HepG2 (cell line): ENCODE measurements around the gene PLIN5.

Source experiments
- CC2D1A ChIP-seq: sonication (generic); formaldehyde crosslinking; IDR thresholded peaks from 2 replicates; pipeline ENCODE4 v1.8.1; 2023; ENCODE audit warnings: mild to moderate bottlenecking, missing genetic modification reagents
- CTCF ChIP-seq: sonication (generic); formaldehyde crosslinking; IDR thresholded peaks from 2 replicates; pipeline ENCODE4 v1.5.0; 2020; ENCODE audit warnings: mild to moderate bottlenecking, missing genetic modification reagents, moderate library complexity
- DR1 ChIP-seq: sonication (generic); formaldehyde crosslinking; IDR thresholded peaks from 2 replicates; pipeline ENCODE4 v1.8.0; 2021; ENCODE audit warnings: mild to moderate bottlenecking, missing genetic modification reagents, inconsistent platforms
- GTF2F1 ChIP-seq: fragments of 150-350 bp; IDR thresholded peaks from 2 replicates; pipeline ENCODE4 v1.6.1; 2014; ENCODE audit warnings: low read length
- JUNB ChIP-seq: sonication (generic); formaldehyde crosslinking; IDR thresholded peaks from 2 replicates; pipeline ENCODE4 v1.8.0; 2022; ENCODE audit warnings: missing genetic modification reagents, mild to moderate bottlenecking, borderline replicate concordance
- MAX ChIP-seq: IDR thresholded peaks from 2 replicates; pipeline ENCODE4 v1.6.1; 2012; ENCODE audit warnings: inconsistent platforms
- MXI1 ChIP-seq: IDR thresholded peaks from 3 replicates; pipeline ENCODE4 v1.6.1; 2012; ENCODE audit warnings: low read depth, low read length, inconsistent platforms, borderline replicate concordance
- POLR2A ChIP-seq, 2 experiments: IDR thresholded peaks; 2 replicates each; pipeline ENCODE4 v1.6.1; 2011; ENCODE audit warnings: low read depth in 2 of 2, low read length in 2 of 2, mild to moderate bottlenecking in 1 of 2, moderate library complexity in 1 of 2; ENCODE audit not compliant: insufficient read depth in 1 of 2
- YY1 ChIP-seq: IDR thresholded peaks from 2 replicates; pipeline ENCODE4 v1.6.1; 2011; ENCODE audit warnings: low read length, low read depth, moderate library complexity, mild to moderate bottlenecking; ENCODE audit not compliant: insufficient read depth, insufficient replicate concordance
- ZBTB43 ChIP-seq: sonication (generic); formaldehyde crosslinking; conservative IDR thresholded peaks from 2 replicates; pipeline ENCODE4 v1.4.0; 2020; ENCODE audit warnings: missing genetic modification reagents
- ZNF20 ChIP-seq: sonication (generic); formaldehyde crosslinking; IDR thresholded peaks from 2 replicates; pipeline ENCODE4 v1.4.0; 2020; ENCODE audit warnings: mild to moderate bottlenecking, moderate library complexity, missing genetic modification reagents

GRCh38 chr19:4482721-4483364, 52.2 kb downstream of the PLIN5 start:
- TF ChIP-seq ZBTB43 (CRISPR knock-in tag) (no peak), CTCF (CRISPR knock-in tag) (no peak), CC2D1A (CRISPR knock-in tag) (no peak), JUNB (CRISPR knock-in tag) (no peak), DR1 (CRISPR knock-in tag) (no peak), YY1 (no peak), MXI1 (no peak), GTF2F1 (no peak), POLR2A (IDR thresholded peaks at IDR 0.05; ENCODE audit: insufficient read depth in 1 of 2, low read depth in 2 of 2, low read length in 2 of 2) (no peak), MAX (no peak), ZNF20 (CRISPR knock-in tag) (no peak)
